GM23338 (cell line): ENCODE measurements around the gene AKAP13. TPM values are rescaled to one million over a fixed set of nuclear protein-coding genes. Genes with fewer than 3 reads are reported as not detected.

Experiments used
- ATAC-seq: fragments of 200-7000 bp; cut with Tn5 transposase; 3 replicates; pipeline ENCODE4 v1.9.1; 2020
- DNase-seq: peaks from one replicate; pipeline ENCODE4 v3.0.0-alpha.2; 2015; ENCODE audit warnings: low spot score
- H2AFZ ChIP-seq: fragments of 200-600 bp; sonication (generic); 2 replicates; pipeline ENCODE4 v1.8.0; 2016; ENCODE audit warnings: antibody characterized with exemption, mild to moderate bottlenecking, moderate library complexity
- H3F3A ChIP-seq: fragments of 200-600 bp; sonication (generic); replicated peaks from 2 replicates; pipeline ENCODE4 v1.8.0; 2017; ENCODE audit warnings: antibody characterized with exemption, mixed run types, low read depth
- H3K27ac ChIP-seq: fragments of 200-600 bp; sonication (generic); 2 replicates; pipeline ENCODE4 v1.6.1; 2016; ENCODE audit warnings: low read depth
- H3K27me3 ChIP-seq: fragments of 200-600 bp; sonication (generic); 2 replicates; pipeline ENCODE4 v1.8.0; 2016; ENCODE audit warnings: mild to moderate bottlenecking, mixed run types, moderate library complexity; ENCODE audit not compliant: insufficient read depth
- H3K36me3 ChIP-seq: fragments of 200-600 bp; sonication (generic); 2 replicates; pipeline ENCODE4 v1.8.0; 2016; ENCODE audit warnings: mild to moderate bottlenecking; ENCODE audit not compliant: insufficient read depth
- H3K4me1 ChIP-seq: fragments of 200-600 bp; sonication (generic); 2 replicates; pipeline ENCODE4 v1.8.0; 2016; ENCODE audit warnings: mild to moderate bottlenecking, moderate library complexity; ENCODE audit not compliant: insufficient read depth
- H3K4me2 ChIP-seq: fragments of 200-600 bp; sonication (generic); 2 replicates; pipeline ENCODE4 v1.7.1; 2017; ENCODE audit warnings: mixed run types
- H3K4me3 ChIP-seq: fragments of 200-600 bp; sonication (generic); 2 replicates; pipeline ENCODE4 v1.6.1; 2016; ENCODE audit warnings: mixed run types
- H3K79me2 ChIP-seq: fragments of 200-600 bp; sonication (generic); replicated peaks from 2 replicates; pipeline ENCODE4 v1.8.0; 2017; ENCODE audit warnings: mild to moderate bottlenecking; ENCODE audit not compliant: insufficient read depth
- H3K9me2 ChIP-seq: fragments of 200-600 bp; sonication (generic); 2 replicates; pipeline ENCODE4 v1.8.0; 2017; ENCODE audit not compliant: insufficient read depth
- H4K20me1 ChIP-seq: fragments of 200-600 bp; sonication (generic); replicated peaks from 2 replicates; pipeline ENCODE4 v1.8.0; 2017; ENCODE audit warnings: mild to moderate bottlenecking; ENCODE audit not compliant: insufficient read depth
- H3K27ac Mint-ChIP-seq: 2 replicates; pipeline ENCODE4 v1.8.0; 2020; ENCODE audit warnings: inconsistent platforms, mild to moderate bottlenecking, moderate library complexity, mixed read lengths
- H3K27me3 Mint-ChIP-seq: 3 replicates; pipeline ENCODE4 v1.8.0; 2022; ENCODE audit warnings: low read depth, mild to moderate bottlenecking, moderate library complexity, mixed read lengths, inconsistent platforms; ENCODE audit not compliant: insufficient read depth, poor library complexity
- H3K36me3 Mint-ChIP-seq: 3 replicates; pipeline ENCODE4 v1.8.0; 2021; ENCODE audit warnings: low read depth, mild to moderate bottlenecking, inconsistent platforms, moderate library complexity, mixed read lengths
- H3K4me1 Mint-ChIP-seq: 3 replicates; pipeline ENCODE4 v1.8.0; 2020; ENCODE audit warnings: mild to moderate bottlenecking, inconsistent platforms, mixed read lengths
- H3K4me3 Mint-ChIP-seq: 3 replicates; pipeline ENCODE4 v1.8.0; 2021; ENCODE audit warnings: moderate library complexity, mild to moderate bottlenecking, inconsistent platforms, mixed read lengths
- H3K9me3 Mint-ChIP-seq: 3 replicates; pipeline ENCODE4 v1.8.0; 2020; ENCODE audit warnings: moderate library complexity, mild to moderate bottlenecking, inconsistent platforms, mixed read lengths
- EZH2 ChIP-seq: fragments of 200-600 bp; sonication (generic); IDR thresholded peaks from one replicate; pipeline ENCODE4 v1.8.0; 2017; ENCODE audit warnings: antibody characterized with exemption, mild to moderate bottlenecking, low read depth; ENCODE audit not compliant: unreplicated experiment
- EZH2phosphoT487 ChIP-seq: fragments of 200-600 bp; sonication (generic); IDR thresholded peaks from one replicate; pipeline ENCODE4 v1.8.1; 2018; ENCODE audit warnings: antibody characterized with exemption; ENCODE audit not compliant: unreplicated experiment
- JUNB ChIP-seq: IDR thresholded peaks from one replicate; pipeline ENCODE4 v1.6.1; 2016; ENCODE audit warnings: antibody characterized with exemption; ENCODE audit not compliant: unreplicated experiment
- NANOG ChIP-seq: IDR thresholded peaks from 2 replicates; pipeline ENCODE4 v1.6.1; 2016; ENCODE audit warnings: antibody characterized with exemption, borderline replicate concordance
- POLR2AphosphoS5 ChIP-seq: IDR thresholded peaks from 2 replicates; pipeline ENCODE4 v1.6.1; 2016; ENCODE audit warnings: antibody characterized with exemption, low read depth
- STAT1 ChIP-seq: IDR thresholded peaks from one replicate; pipeline ENCODE4 v1.6.1; 2016; ENCODE audit warnings: antibody characterized with exemption; ENCODE audit not compliant: unreplicated experiment
- ZNF114 ChIP-seq: fragments of 250-450 bp; sonication (Bioruptor Pico); IDR thresholded peaks from 2 replicates; pipeline ENCODE4 v1.5.0; 2020; ENCODE audit warnings: mild to moderate bottlenecking, moderate library complexity
- ZNF331 ChIP-seq: fragments of 250-450 bp; sonication (Bioruptor Pico); IDR thresholded peaks from 2 replicates; pipeline ENCODE4 v1.5.0; 2020; ENCODE audit warnings: low read depth, mild to moderate bottlenecking, moderate library complexity
- polyA plus RNA-seq: library from polyadenylated mRNA; unstranded; fragments of >200 nt; fragmentation: Nextera tagmentation; extraction: Ambion mirVana; gene quantifications from 2 replicates; pipeline ENCODE4 v1.2.1, GENCODE V29; 2016
- total RNA-seq: library from RNA; depleted of rRNA; stranded (reverse); fragments of >200 nt; shearing (Covaris generic); gene quantifications from 2 replicates; pipeline ENCODE4 v1.2.3, GENCODE V29; 2014
- TF ChIP-seq, protein P1 (sequence below): IDR thresholded peaks from one replicate; pipeline ENCODE4 v1.6.1; 2018; ENCODE audit warnings: antibody characterized with exemption; ENCODE audit not compliant: unreplicated experiment
- TF ChIP-seq, protein P2 (sequence below): IDR thresholded peaks from 2 replicates; pipeline ENCODE4 v1.6.1; 2016; ENCODE audit warnings: antibody characterized with exemption
- TF ChIP-seq, protein P3 (sequence below), 2 experiments: fragments of 200-600 bp in 1 of 2; sonication (generic) in 1 of 2; conservative IDR thresholded peaks; 2 replicates each; pipeline versions ENCODE4 v1.5.1 to v1.6.1; 2016 to 2017; ENCODE audit warnings: antibody characterized with exemption in 2 of 2, low read depth in 2 of 2, mild to moderate bottlenecking in 2 of 2, moderate library complexity in 1 of 2

The AKAP13 gene
- total and polyA plus RNA-seq, 2 experiments from 2014 or later: 46.2 to 60.7 TPM

DNA sequence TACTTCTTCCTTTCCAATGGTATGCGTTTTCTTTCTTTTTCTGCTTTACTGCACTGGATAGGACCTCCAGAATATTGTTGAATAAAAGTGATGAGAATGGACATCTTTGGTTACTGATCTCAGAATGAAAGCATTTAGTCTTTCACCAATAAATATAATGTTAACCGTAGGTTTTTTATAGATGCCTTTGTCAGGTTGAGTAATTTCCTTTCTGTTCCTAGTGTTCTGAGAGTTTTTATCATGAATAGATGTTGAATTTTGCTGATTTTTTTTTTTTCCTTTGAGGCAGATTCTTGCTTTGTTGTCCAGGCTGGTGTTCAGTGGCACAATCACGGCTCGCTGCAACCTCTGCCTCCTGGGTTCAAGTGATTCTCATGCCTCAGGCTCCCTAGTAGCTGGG, 255.9 kb downstream of the AKAP13 start:
- DNase-seq (no peak), ATAC-seq (no peak)
- Histone ChIP-seq H3K4me2 (no peak overlapping the region), H3K4me3 (no peak overlapping the region), H2AFZ (no peak overlapping the region), H3K9me2 (no peaks in the 10 kb centered on the region), H3K36me3 (no peaks in the 10 kb centered on the region), H3K4me1 (no peaks in the 10 kb centered on the region; the same call in 1 of the 2 replicates), H4K20me1 (no peaks in the 10 kb centered on the region), H3F3A (no peaks in the 10 kb centered on the region), H3K27me3 (no peaks in the 10 kb centered on the region), H3K79me2 (no peaks in the 10 kb centered on the region; the same call in 1 of the 2 replicates), H3K27ac (no peak overlapping the region)
- Mint-ChIP-seq H3K4me1 (peaks cover 3% of the 10 kb centered on the region), H3K27ac (no peak overlapping the region), H3K27me3 (no peaks in the 10 kb centered on the region), H3K36me3 (no peaks in the 10 kb centered on the region), H3K4me3 (no peak overlapping the region), H3K9me3 (no peaks in the 10 kb centered on the region)
- no peak for TF ChIP-seq EZH2
- TF ChIP-seq, protein P1, sequence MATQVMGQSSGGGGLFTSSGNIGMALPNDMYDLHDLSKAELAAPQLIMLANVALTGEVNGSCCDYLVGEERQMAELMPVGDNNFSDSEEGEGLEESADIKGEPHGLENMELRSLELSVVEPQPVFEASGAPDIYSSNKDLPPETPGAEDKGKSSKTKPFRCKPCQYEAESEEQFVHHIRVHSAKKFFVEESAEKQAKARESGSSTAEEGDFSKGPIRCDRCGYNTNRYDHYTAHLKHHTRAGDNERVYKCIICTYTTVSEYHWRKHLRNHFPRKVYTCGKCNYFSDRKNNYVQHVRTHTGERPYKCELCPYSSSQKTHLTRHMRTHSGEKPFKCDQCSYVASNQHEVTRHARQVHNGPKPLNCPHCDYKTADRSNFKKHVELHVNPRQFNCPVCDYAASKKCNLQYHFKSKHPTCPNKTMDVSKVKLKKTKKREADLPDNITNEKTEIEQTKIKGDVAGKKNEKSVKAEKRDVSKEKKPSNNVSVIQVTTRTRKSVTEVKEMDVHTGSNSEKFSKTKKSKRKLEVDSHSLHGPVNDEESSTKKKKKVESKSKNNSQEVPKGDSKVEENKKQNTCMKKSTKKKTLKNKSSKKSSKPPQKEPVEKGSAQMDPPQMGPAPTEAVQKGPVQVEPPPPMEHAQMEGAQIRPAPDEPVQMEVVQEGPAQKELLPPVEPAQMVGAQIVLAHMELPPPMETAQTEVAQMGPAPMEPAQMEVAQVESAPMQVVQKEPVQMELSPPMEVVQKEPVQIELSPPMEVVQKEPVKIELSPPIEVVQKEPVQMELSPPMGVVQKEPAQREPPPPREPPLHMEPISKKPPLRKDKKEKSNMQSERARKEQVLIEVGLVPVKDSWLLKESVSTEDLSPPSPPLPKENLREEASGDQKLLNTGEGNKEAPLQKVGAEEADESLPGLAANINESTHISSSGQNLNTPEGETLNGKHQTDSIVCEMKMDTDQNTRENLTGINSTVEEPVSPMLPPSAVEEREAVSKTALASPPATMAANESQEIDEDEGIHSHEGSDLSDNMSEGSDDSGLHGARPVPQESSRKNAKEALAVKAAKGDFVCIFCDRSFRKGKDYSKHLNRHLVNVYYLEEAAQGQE: no peak
- TF ChIP-seq, protein P2, sequence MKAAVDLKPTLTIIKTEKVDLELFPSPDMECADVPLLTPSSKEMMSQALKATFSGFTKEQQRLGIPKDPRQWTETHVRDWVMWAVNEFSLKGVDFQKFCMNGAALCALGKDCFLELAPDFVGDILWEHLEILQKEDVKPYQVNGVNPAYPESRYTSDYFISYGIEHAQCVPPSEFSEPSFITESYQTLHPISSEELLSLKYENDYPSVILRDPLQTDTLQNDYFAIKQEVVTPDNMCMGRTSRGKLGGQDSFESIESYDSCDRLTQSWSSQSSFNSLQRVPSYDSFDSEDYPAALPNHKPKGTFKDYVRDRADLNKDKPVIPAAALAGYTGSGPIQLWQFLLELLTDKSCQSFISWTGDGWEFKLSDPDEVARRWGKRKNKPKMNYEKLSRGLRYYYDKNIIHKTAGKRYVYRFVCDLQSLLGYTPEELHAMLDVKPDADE: no peak
- TF ChIP-seq, protein P3, sequence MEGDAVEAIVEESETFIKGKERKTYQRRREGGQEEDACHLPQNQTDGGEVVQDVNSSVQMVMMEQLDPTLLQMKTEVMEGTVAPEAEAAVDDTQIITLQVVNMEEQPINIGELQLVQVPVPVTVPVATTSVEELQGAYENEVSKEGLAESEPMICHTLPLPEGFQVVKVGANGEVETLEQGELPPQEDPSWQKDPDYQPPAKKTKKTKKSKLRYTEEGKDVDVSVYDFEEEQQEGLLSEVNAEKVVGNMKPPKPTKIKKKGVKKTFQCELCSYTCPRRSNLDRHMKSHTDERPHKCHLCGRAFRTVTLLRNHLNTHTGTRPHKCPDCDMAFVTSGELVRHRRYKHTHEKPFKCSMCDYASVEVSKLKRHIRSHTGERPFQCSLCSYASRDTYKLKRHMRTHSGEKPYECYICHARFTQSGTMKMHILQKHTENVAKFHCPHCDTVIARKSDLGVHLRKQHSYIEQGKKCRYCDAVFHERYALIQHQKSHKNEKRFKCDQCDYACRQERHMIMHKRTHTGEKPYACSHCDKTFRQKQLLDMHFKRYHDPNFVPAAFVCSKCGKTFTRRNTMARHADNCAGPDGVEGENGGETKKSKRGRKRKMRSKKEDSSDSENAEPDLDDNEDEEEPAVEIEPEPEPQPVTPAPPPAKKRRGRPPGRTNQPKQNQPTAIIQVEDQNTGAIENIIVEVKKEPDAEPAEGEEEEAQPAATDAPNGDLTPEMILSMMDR (conservative IDR thresholded peaks at IDR 0.05; ENCODE audit: low read depth in 2 of 2): no peak
- TF ChIP-seq NANOG: no peak

DNA sequence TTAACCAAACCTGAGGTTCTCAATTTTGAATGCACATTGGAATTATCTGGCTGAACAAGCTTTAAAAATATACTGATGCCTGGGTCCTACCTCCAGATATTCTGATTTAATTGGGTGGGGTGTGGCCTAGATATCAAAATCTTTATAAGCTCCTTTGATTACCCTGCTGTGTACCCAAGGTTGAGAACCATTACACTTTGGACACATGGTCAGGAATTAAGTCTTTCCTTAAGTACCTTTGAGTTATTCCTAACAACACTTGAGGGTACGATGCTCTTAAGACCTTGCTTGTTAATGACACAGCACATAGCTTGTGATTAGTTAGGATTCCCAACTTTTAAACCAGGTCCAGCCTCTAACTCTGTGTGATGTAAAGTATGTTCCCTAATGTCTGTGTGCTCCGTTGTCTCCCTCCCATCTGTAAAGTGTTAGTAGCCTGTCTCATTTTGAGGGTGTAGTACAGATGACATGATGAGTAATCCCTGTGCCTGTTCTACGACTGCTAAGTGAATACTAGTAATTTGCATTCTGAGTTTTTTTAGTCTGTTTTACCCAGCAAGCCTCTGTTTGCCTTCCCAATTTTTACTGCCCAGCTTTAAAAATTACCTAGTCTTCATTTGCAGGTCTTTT, 259.5 kb downstream of the AKAP13 start:
- Mint-ChIP-seq H3K36me3 (no peaks in the 10 kb centered on the region), H3K27me3 (no peaks in the 10 kb centered on the region), H3K27ac (peak overlapping the region; percentile 37; the same call in 1 of the 2 replicates), H3K4me3 (no peak overlapping the region), H3K4me1 (peaks cover 3% of the 10 kb centered on the region), H3K9me3 (no peaks in the 10 kb centered on the region)
- Histone ChIP-seq H4K20me1 (no peaks in the 10 kb centered on the region), H3K27ac (no peak overlapping the region), H3K79me2 (no peaks in the 10 kb centered on the region), H3K27me3 (no peaks in the 10 kb centered on the region), H3F3A (no peaks in the 10 kb centered on the region), H2AFZ (no peak overlapping the region), H3K4me1 (peaks cover 4% of the 10 kb centered on the region; the same call in 1 of the 2 replicates), H3K4me3 (no peak overlapping the region), H3K4me2 (no peak overlapping the region), H3K9me2 (no peaks in the 10 kb centered on the region), H3K36me3 (no peaks in the 10 kb centered on the region)
- no peak for ATAC-seq
- DNase-seq: no peak
- TF ChIP-seq NANOG (no peak), STAT1 (no peak), ZNF331 (CRISPR knock-in tag) (no peak), JUNB (no peak), EZH2 (no peak), POLR2AphosphoS5 (no peak), EZH2phosphoT487 (no peak), ZNF114 (CRISPR knock-in tag) (no peak)
- TF ChIP-seq, protein P1: no peak
- TF ChIP-seq, protein P3 (conservative IDR thresholded peaks at IDR 0.05; ENCODE audit: low read depth in 2 of 2): no peak
